ENCODE measurements around the gene EPHB1.

EPHB1 gene

DNA sequence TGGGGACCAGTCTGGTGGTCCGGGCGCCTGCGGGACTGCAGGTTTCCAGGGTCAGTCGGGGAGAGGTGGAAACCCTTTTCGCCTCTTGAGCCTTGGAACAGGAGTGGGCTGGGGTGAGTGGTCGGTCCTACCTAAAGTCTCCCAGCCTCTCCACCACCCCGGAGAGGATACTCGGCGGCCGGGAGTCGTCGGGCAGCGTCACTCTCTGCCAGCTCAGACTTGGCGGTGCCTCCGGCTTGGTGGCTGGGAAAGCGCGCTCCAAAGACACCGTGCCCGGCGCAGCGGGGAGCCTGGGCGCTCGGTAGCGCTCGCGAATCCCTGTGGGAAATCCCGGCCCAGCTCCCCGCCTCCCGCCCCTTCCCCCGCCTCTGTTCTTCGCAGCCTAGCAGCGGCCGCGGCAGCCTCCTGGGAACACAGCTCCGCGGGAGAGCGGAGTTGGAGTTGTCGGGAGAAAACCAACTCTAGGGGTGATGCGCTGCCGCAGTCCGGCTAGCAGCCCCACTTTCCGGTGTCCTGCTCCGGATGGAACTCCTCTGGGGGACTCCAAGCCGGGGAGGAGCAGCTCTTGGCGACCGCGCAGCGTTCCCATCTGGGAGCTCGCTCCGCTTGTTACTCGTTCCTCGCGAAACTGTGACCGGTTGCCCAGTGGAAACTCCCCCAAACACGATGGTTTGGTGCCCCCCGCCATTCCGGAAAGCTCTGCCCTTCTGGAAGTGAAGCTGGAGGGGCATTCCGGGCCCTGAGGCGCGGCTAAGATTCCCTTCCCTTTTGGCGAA lies 1.4 kb downstream of the EPHB1 start:
- TF ChIP-seq GATA3 (IDR thresholded peaks at IDR 0.05; ENCODE audit: low read depth, low read length) (no peak), GATA2 (IDR thresholded peaks at IDR 0.05; ENCODE audit: low read depth, low read length) (no peak)

GRCh38 chr3:134797057-134797740 lies 2.1 kb downstream of the EPHB1 start:
- TF ChIP-seq GATA2 (IDR thresholded peaks at IDR 0.05; ENCODE audit: low read depth, low read length), result no peak
- TF ChIP-seq GATA3 (IDR thresholded peaks at IDR 0.05; ENCODE audit: low read depth, low read length), result no peak

DNA sequence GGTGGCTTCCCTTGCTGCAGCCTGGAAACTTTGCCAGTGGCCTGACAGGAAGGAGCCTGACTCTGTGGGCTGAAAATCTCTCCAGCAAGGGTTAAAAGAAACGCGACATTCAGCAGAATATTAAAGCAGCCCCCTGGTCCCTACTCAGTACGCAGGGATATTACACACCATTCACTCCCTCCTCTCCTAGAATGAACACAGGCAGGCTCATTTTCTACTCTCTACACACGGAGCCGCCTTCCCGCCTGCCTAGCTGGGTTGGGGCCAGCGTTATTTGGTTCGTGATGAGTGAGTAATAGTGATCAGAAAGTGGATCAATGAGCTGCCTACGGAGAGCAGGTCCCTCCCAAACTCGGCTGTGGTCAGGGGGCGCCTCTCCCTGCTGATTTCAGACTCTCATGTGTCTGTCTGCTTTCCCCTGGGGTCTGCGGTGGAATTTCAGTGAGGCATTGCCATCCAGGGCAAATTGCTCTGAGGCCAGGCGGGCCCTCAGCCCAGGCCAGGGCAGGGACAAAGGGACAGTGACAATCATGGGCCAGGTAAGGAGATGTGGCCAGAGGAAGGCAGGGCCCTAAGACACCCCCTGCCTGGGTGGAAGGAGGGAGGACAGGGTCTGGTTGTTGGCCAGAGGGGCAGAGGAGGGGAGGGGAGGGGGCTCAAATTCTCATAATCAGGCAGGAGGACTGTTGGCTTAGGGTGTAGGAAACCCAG lies 2.8 kb downstream of the EPHB1 start:
- no peak for TF ChIP-seq GATA2 (IDR thresholded peaks at IDR 0.05; ENCODE audit: low read depth, low read length)
- no peak for TF ChIP-seq GATA3 (IDR thresholded peaks at IDR 0.05; ENCODE audit: low read depth, low read length)

DNA sequence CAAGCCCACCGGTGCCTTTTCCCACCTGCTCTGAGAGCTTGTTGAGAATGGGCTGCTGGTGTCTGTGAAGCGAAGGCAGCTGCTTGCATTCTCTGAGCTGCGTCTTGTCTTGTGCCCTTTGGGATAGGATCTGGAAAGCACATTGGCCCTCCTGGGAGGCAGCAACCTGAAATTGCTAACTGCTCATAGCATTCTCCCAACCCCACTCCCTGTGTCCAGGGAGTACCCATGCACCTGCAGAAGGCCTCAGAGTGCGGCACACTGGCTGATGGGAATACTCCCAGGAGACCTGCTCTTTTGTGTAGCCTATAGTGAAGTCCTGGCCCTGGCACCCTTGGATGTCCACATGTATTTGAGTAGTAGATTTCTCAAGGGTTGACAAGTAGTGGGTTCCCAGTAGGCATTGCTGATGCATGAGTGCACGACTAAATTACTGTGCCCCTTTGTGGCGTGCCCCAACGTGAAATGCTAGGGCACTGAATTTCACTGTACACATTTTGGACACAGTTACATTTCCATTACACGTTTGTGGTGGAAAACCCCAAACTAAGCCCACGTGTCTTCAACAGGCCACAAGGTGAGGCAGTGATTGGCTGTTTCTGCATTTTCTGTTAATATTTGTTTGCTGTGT lies 3.7 kb downstream of the EPHB1 start:
- no peak for TF ChIP-seq GATA2 (IDR thresholded peaks at IDR 0.05; ENCODE audit: low read depth, low read length)
- TF ChIP-seq GATA3 (IDR thresholded peaks at IDR 0.05; ENCODE audit: low read depth, low read length), result no peak

DNA sequence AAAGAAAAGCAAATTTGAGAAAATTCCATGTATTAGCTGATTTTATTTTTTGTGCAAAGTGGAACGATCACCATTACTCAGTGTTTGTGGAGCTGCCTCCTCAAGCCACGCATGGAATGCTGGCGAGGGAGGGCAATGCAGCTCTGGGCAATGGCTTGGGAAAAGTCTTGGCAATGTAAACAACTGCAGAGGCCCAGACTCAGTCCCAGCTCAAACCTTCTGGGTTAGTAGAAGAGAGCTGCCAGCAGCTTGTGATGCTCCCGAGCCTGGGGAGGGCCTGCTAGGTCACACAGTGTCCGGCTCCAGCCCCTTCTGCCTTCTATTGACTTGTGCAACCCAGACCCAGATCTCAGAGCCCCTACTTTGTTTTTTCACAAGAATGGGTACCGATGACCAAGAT lies 4.3 kb downstream of the EPHB1 start:
- TF ChIP-seq GATA3 (IDR thresholded peaks at IDR 0.05; ENCODE audit: low read depth, low read length), result no peak

DNA sequence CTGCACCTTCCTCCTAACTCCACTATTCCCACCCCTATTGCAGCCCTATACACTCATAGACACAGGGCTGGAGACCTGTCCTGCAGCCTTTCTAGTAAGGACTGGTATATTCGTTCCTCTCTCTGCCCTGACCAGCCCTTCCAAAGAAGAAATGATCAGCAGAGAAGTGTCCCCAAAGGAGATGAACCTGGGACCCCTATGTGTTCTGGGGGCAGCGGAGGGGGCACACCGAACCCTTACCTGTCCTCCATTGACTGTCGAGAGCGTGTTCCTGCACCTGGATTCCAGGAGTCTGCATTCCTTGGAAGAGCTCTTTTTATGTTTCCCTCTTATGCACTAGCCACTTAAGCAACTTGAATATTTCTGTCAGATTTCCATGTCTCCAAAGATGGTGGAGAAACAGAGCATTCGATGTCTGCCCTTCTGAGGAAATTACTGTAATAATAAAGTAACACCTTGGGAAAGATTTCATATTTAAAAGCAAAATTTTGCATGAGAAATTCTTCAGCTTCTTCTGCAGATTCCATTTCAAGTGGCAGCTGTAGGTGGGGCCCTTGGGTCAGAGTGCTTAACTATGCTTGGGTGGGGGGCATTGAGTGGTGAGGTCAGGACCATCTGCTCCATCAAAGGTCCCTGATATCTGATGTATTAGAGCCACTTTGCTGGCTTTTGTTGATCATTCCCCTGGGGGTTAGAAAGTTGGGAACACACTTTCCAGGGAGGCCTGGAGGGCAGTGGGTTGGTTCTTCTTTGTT lies 6.3 kb downstream of the EPHB1 start:
- no peak for TF ChIP-seq GATA2 (IDR thresholded peaks at IDR 0.05; ENCODE audit: low read depth, low read length)
- no peak for TF ChIP-seq GATA3 (IDR thresholded peaks at IDR 0.05; ENCODE audit: low read depth, low read length)

DNA sequence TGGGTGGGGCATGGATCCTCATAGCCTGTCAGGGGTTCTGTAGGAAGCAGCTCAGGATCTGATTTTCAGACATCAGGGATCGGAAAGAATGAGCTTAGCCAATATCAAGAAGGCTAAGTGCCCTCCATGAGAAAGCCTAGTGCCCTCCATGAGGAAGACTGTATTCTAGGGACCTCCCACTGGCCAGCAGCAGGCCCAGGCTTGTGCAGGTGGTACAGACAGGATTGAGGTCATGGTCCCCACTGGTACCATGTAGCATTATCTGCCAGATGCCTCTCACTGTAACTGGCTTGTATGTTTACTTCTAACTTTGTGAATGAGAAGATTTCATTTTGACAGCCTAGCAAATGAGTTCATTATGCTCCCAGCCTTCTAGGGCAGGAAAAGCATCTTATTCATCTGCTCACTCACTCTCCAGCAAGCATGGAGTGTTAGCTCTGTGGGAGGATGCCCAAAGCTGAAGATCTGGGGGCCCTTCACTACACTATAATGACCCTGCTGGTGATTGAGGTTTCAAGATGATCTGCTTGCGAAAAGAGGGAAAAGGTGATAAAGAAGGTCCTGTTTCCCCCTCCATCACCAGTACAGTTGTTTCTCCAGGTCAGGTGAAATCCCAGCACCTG lies 7.5 kb downstream of the EPHB1 start:
- TF ChIP-seq GATA3 (IDR thresholded peaks at IDR 0.05; ENCODE audit: low read depth, low read length) (no peak), GATA2 (IDR thresholded peaks at IDR 0.05; ENCODE audit: low read depth, low read length) (no peak)

DNA sequence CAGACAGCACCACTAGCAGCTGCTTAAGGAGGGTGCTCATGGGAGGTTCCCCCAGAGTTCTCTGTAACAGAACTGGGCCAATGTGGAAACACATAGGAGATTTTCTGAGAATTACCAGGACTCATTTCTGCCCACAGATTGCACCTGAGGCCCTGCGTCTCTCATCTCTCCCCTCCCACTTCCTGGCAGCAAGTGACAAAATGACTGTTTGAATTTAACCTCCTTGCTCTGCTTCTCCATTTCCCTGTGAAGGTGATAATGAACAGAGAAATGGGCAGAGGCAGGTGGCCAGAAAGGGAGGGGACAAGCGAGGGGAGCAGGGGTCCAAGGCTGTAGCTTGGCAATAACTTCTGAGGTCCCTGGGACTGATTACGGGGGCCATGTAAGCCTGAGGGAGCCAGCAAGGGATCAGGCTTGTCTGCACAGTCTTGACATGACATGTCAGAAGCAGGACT lies 8.0 kb downstream of the EPHB1 start:
- no peak for TF ChIP-seq GATA2 (IDR thresholded peaks at IDR 0.05; ENCODE audit: low read depth, low read length)
- TF ChIP-seq GATA3 (IDR thresholded peaks at IDR 0.05; ENCODE audit: low read depth, low read length), result no peak

DNA sequence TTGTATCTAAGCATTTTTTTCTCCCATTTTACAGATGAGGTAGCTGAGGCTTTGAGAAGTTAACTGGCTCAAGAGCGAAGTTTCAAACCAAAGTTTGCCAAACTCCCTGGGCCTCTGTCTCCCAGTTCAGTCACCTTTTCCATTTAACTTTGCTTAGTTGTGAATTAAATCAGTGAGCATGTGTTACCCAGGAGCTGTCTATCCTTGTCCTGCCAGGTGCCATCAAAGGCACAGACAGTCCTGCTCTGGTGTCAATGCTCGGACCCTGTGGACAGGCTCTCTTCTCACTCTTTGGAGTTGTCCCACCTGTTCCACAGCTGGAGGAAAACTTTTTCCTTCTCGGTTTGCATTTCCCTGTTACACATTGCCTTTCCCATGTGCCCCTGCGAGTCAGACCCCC lies 8.6 kb downstream of the EPHB1 start:
- TF ChIP-seq GATA2 (IDR thresholded peaks at IDR 0.05; ENCODE audit: low read depth, low read length) (no peak), GATA3 (IDR thresholded peaks at IDR 0.05; ENCODE audit: low read depth, low read length) (no peak)

DNA sequence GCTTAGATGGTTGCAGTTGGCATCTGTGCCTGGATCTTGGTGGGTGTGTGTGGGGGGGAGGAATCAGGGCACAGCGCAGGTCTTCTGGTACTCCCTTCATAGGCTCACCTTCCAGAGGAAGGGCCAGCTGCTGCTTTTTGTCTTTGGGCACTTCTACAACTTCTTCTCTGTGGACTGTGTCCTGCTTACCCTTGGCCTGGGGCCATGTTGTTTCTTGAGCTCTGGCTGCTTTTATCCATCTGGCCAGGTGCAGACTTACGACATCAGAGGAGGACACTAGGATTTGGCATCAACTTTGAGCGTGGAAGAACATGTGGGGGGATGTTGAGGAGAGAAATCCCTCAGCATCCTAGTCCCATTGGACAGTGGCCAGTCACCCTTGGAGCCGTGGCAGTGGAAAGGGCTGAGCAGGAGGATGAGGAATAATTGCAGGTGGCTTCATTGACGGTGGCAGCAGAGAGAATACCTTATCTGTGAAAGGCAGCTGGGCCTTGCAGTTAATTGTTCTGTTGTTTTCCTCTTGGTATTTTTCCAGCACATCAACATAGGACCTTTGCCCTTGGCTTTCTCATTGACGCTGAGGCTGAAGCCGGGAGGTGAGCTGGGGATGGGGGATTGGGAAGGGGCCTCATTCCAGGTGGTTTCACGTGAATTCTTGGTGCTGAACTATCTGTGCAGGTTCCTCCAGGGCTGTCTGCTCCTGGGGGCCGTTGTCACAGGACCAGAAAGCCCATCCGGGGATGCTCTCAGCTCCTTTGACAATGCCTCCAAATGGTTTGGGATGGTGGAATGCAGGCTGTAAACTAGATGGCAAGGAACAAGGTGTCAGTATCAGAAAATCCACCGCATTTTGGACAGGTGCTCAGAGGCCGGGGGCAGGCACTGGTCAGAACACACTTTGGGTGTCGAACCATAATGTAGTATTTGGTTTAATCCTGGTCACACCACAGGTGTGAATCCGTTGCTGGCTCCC lies 9.7 kb downstream of the EPHB1 start:
- no peak for TF ChIP-seq GATA2 (IDR thresholded peaks at IDR 0.05; ENCODE audit: low read depth, low read length)
- no peak for TF ChIP-seq GATA3 (IDR thresholded peaks at IDR 0.05; ENCODE audit: low read depth, low read length)

DNA sequence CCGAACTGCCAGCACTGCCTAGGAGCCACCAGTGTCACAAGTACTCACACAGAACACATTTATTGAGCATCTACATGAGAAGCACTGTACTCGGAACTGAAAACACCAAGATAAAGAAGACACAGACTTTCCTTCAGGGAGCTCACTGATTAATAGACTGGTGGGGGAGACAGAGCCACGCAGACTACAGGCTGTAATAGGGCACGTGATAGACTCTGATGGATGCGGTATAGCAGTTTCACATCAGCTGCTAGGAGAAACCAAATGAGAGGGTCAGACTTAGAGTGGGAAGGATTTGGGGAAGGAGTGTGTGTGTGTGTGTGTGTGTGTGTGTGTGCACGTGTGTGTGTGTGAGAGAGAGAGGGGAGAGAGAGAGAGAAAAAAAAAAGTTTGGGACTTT lies 12.1 kb downstream of the EPHB1 start:
- TF ChIP-seq GATA2 (IDR thresholded peaks at IDR 0.05; ENCODE audit: low read depth, low read length) (no peak), GATA3 (IDR thresholded peaks at IDR 0.05; ENCODE audit: low read depth, low read length) (no peak)

DNA sequence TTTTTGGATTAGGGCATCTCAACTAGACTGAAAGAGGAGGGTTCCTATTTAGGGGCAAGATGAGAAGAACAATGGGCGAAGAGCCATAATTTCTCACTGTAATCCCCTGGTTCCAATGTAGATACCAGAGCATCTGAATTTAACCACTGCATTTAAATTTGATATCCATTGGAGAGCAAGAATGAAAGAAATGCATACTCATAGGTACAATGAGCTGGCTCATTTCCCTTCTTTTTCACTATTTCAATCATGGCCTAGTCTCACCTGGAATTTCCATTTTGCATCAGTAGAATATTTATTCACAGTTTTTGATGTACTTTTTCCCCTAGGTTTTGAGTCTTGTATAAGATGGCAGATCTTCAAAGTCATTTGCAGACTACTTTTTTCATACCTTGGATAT lies 13.8 kb downstream of the EPHB1 start:
- no peak for TF ChIP-seq GATA3 (IDR thresholded peaks at IDR 0.05; ENCODE audit: low read depth, low read length)
- TF ChIP-seq GATA2 (IDR thresholded peaks at IDR 0.05; ENCODE audit: low read depth, low read length), result no peak

Measured in SH-SY5Y (cell line).